GM12878 (cell line): ENCODE data around the gene KDM3B. TPM values are rescaled to one million over a fixed set of nuclear protein-coding genes. Genes with fewer than 3 reads are reported as not detected.

Experiments used
- ATAC-seq: fragments of 200-7000 bp; cut with Tn5 transposase; 3 replicates; pipeline ENCODE4 v1.9.1; 2020; ENCODE audit warnings: mild to moderate bottlenecking, moderate library complexity
- BruUV-seq: library from RNA; stranded (reverse); fragments of 400-500 nt; replicated peaks from 2 replicates; lab custom pipeline; 2021; lab: Mats Ljungman, UMichigan
- CTCF ChIA-PET: fragments of 300-600 bp; sonication (Branson Sonifier 250); formaldehyde crosslinking; extraction: SDS; loops from one replicate; lab custom pipeline; 2021; ENCODE audit warnings: inconsistent platforms; lab: Yijun Ruan, JAX
- POLR2A ChIA-PET: fragments of 350-600 bp; formaldehyde crosslinking; extraction: SDS; loops from one replicate; lab custom pipeline; 2021; ENCODE audit warnings: inconsistent platforms; lab: Charles Lee
- RAD21 ChIA-PET: fragments of 300-600 bp; sonication (Branson Sonifier 250); formaldehyde crosslinking; loops from one replicate; lab custom pipeline; 2023; ENCODE audit warnings: antibody characterized with exemption; ENCODE audit not compliant: unreplicated experiment; lab: Charles Lee
- SMC1A ChIA-PET: fragments of 300-600 bp; sonication (Branson Sonifier 250); formaldehyde crosslinking; loops from one replicate; lab custom pipeline; 2023; ENCODE audit not compliant: unreplicated experiment, uncharacterized antibody; lab: Charles Lee
- DNase-seq: peaks from one replicate; pipeline ENCODE4 v3.0.0-alpha.2; 2011; ENCODE audit warnings: low read depth, low spot score
- FAIRE-seq: peaks from 3 replicates; lab custom pipeline; 2011; peaks lifted over from hg19 to GRCh38; lab: Jason Lieb, UNC
- H2AFZ ChIP-seq: 2 replicates; pipeline ENCODE4 v1.6.0; 2011; ENCODE audit warnings: low read depth, low read length, control low read depth; ENCODE audit not compliant: control insufficient read depth
- H3K27ac ChIP-seq: 2 replicates; pipeline ENCODE4 v1.5.1; 2011; ENCODE audit warnings: control low read depth; ENCODE audit not compliant: control insufficient read depth, insufficient read depth
- H3K27me3 ChIP-seq, 2 experiments: replicated peaks in 1 of 2; 2 replicates each; pipeline versions ENCODE4 v1.6.0 to v1.6.1; 2011; ENCODE audit warnings: low read length in 1 of 2; ENCODE audit not compliant: control insufficient read depth in 2 of 2, insufficient read depth in 2 of 2
- H3K36me3 ChIP-seq, 2 experiments: 2 replicates each; pipeline ENCODE4 v1.5.1; 2011; ENCODE audit warnings: low read length in 1 of 2; ENCODE audit not compliant: control insufficient read depth in 2 of 2, insufficient read depth in 2 of 2
- H3K4me1 ChIP-seq: 2 replicates; pipeline ENCODE4 v1.6.1; 2011; ENCODE audit warnings: mild to moderate bottlenecking, low read length, moderate library complexity, mixed read lengths; ENCODE audit not compliant: control insufficient read depth, insufficient read depth
- H3K4me2 ChIP-seq: 2 replicates; pipeline ENCODE4 v1.6.0; 2011; ENCODE audit warnings: control low read depth; ENCODE audit not compliant: control insufficient read depth, insufficient read depth
- H3K4me3 ChIP-seq: fragments of 200-600 bp; sonication (generic); 2 replicates; pipeline ENCODE4 v1.5.1; 2016
- H3K79me2 ChIP-seq: 2 replicates; pipeline ENCODE4 v1.6.0; 2011; ENCODE audit warnings: low read length; ENCODE audit not compliant: control insufficient read depth, insufficient read depth
- H3K9ac ChIP-seq: 2 replicates; pipeline ENCODE4 v1.8.0; 2011; ENCODE audit warnings: low read length, control low read depth, mixed read lengths; ENCODE audit not compliant: control insufficient read depth, insufficient read depth
- H3K9me3 ChIP-seq: replicated peaks from 3 replicates; pipeline ENCODE4 v1.5.1; 2011; ENCODE audit warnings: mild to moderate bottlenecking, low read length; ENCODE audit not compliant: control insufficient read depth, insufficient read depth
- H4K20me1 ChIP-seq: 2 replicates; pipeline ENCODE4 v1.6.0; 2011; ENCODE audit not compliant: control insufficient read depth, insufficient read depth
- E2F8 ChIP-seq: fragments of 450-650 bp; IDR thresholded peaks from 2 replicates; pipeline ENCODE4 v1.6.1; 2018; ENCODE audit warnings: mild to moderate bottlenecking, low read depth, moderate library complexity; ENCODE audit not compliant: partially characterized antibody
- SPI1 ChIP-seq: IDR thresholded peaks from 2 replicates; pipeline ENCODE4 v1.6.1; 2011; ENCODE audit warnings: low read depth, mild to moderate bottlenecking, low read length, moderate library complexity, borderline replicate concordance; ENCODE audit not compliant: insufficient read depth
- in situ Hi-C: fragments of 300-500 bp; cut with MboI; formaldehyde crosslinking; loops from 9 replicates; pipeline ENCODE4 v1.14.3; 2018; ENCODE audit warnings: mixed read lengths
- intact Hi-C: fragments of 100-400 bp; cut with micrococcal nuclease; formaldehyde crosslinking; loops from one replicate; pipeline ENCODE4 v1.14.2; 2022; ENCODE audit not compliant: unreplicated experiment
- polyA plus RNA-seq, 11 experiments: library from polyadenylated mRNA; depleted of rRNA in 4 of 11; unstranded in 6 of 11; stranded (reverse) in 5 of 11; fragments of >200 nt; fragmentation: Nextera tagmentation in 4 of 11; fragmentation: Illumina TruSeq in 1 of 11; extraction: Ambion mirVana in 4 of 11; extraction: Trizol in 1 of 11; gene quantifications; 1 replicate in 1 of 11; 2 replicates in 10 of 11; pipeline versions ENCODE4 v1.2.1 to v1.2.3, GENCODE V29; 2011 to 2016; ENCODE audit warnings: inconsistent platforms in 2 of 11, missing spikeins in 2 of 11, low read depth in 1 of 11
- total RNA-seq, 4 experiments: library from RNA; depleted of rRNA in 3 of 4; stranded (reverse); fragments of >200 nt in 3 of 4; fragmentation: Illumina TruSeq in 1 of 4; extraction: Trizol in 1 of 4; gene quantifications; 2 replicates each; pipeline versions ENCODE4 v1.2.1 to v1.2.3, GENCODE V29; 2013 to 2021

Gene KDM3B
- total and polyA plus RNA-seq, 10 of the 15 experiments (the other 5 are each of a cell fraction or from before 2014, with no cell fraction given), result 8.5 to 45.7 (median 29.0) TPM

GRCh38 chr5:138350563-138350890 is 2.0 kb upstream of the KDM3B start:
- intact Hi-C loops (loop anchor here (10.0 kb wide), 1 partner anchor 316 kb away; the partner anchor contains the start of gene FAM13B), in situ Hi-C loops (no loop called here)
- no peak overlapping the region for H3K4me2 ChIP-seq
- H3K27me3 ChIP-seq, result no peaks in the 10 kb centered on the region
- TF ChIP-seq SPI1, result peak; percentile 6; the same call in 1 of the 2 replicates
- no peak for TF ChIP-seq E2F8
- ChIA-PET RAD21 (interaction anchor here (1.9 kb wide), 1 partner anchor 11 kb away, joined by 5 read pairs; no protein-coding TSS in a partner anchor), CTCF (interaction anchor here (1.1 to 7.7 kb wide), 2 partner anchors 11 to 19 kb away, joined by 4 to 266 read pairs; partner anchors contain the start of genes CDC25C and FAM53C), SMC1A (interaction anchor here (6.5 kb wide), 1 partner anchor 11 kb away, joined by 102 read pairs; the partner anchor contains the start of gene FAM53C), POLR2A (interaction anchor here (1.4 to 8.9 kb wide), 2 partner anchors 12 to 19 kb away, joined by 5 to 143 read pairs; partner anchors contain the start of genes CDC25C and FAM53C)
- H3K9ac ChIP-seq, result no peak overlapping the region
- ATAC-seq, result no peak
- peaks cover 30% of the 10 kb centered on the region for H3K79me2 ChIP-seq
- H3K27ac ChIP-seq, result no peak overlapping the region
- peaks cover 10 to 15% of the 10 kb centered on the region in 2 experiments; a peak in 3 of 4 replicates for H3K36me3 ChIP-seq
- no peak overlapping the region for H3K4me3 ChIP-seq
- no peaks in the 10 kb centered on the region for H3K9me3 ChIP-seq
- FAIRE-seq, result no peak
- H2AFZ ChIP-seq, result no peak overlapping the region
- no peaks in the 10 kb centered on the region for H4K20me1 ChIP-seq
- H3K4me1 ChIP-seq, result peaks cover 3% of the 10 kb centered on the region
- DNase-seq, result no peak
- BruUV-seq, result no TSS peak
